Brain microvascular endothelial cell (primary cell): ENCODE measurements around the gene STK32B.

Source experiments
- DNase-seq: peaks from one replicate; pipeline ENCODE4 v3.0.0-alpha.2; 2020
- H3K27ac ChIP-seq: fragments of 250-450 bp; sonication (Bioruptor Pico); 2 replicates; pipeline ENCODE4 v1.5.1; 2020; ENCODE audit warnings: mild to moderate bottlenecking, moderate library complexity
- H3K27me3 ChIP-seq: fragments of 250-450 bp; sonication (Bioruptor Pico); replicated peaks from 2 replicates; pipeline ENCODE4 v1.5.1; 2020; ENCODE audit warnings: mild to moderate bottlenecking
- H3K36me3 ChIP-seq: fragments of 250-450 bp; sonication (Bioruptor Pico); replicated peaks from 2 replicates; pipeline ENCODE4 v1.5.1; 2020; ENCODE audit warnings: mild to moderate bottlenecking
- H3K4me3 ChIP-seq: 2 replicates; pipeline ENCODE4 v1.5.1; 2011; ENCODE audit warnings: low read depth, mild to moderate bottlenecking, control low read depth, low read length, moderate library complexity
- in situ Hi-C: cut with HindIII; loops from 2 replicates; pipeline ENCODE4 v1.10.0; 2017; ENCODE audit warnings: low sequenced_read_pairs, low pct_ligation_motif_present
- TF ChIP-seq, protein P1 (sequence below): IDR thresholded peaks from 2 replicates; pipeline ENCODE4 v1.5.1; 2011; ENCODE audit warnings: low read depth, mild to moderate bottlenecking, moderate library complexity, low read length, control low read depth, inconsistent platforms; ENCODE audit errors: missing control alignments

The STK32B gene

DNA sequence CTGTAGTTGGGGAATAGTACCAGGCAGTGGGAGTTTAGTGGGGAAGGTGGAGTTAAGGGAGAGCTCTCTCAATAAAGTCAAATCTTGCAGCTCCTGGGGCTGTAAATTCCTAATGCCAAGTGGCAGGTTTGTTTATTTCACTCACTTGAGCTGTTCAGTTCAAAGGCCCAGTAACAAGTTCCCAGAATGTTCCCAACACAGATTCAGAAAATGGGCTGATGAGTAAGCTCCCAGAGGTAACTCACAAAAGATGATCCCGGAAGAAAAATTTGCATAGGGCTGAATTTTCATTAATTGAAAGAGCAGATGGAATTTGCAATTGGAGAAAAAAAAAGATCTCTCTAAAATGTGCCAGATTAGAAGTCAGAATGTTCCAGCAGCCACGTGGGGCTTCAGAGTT is 370.9 kb downstream of the STK32B start:
- Histone ChIP-seq H3K27me3 (no peaks in the 10 kb centered on the region), H3K27ac (no peak overlapping the region), H3K4me3 (no peak overlapping the region), H3K36me3 (no peaks in the 10 kb centered on the region)
- no peak for DNase-seq
- TF ChIP-seq, protein P1, sequence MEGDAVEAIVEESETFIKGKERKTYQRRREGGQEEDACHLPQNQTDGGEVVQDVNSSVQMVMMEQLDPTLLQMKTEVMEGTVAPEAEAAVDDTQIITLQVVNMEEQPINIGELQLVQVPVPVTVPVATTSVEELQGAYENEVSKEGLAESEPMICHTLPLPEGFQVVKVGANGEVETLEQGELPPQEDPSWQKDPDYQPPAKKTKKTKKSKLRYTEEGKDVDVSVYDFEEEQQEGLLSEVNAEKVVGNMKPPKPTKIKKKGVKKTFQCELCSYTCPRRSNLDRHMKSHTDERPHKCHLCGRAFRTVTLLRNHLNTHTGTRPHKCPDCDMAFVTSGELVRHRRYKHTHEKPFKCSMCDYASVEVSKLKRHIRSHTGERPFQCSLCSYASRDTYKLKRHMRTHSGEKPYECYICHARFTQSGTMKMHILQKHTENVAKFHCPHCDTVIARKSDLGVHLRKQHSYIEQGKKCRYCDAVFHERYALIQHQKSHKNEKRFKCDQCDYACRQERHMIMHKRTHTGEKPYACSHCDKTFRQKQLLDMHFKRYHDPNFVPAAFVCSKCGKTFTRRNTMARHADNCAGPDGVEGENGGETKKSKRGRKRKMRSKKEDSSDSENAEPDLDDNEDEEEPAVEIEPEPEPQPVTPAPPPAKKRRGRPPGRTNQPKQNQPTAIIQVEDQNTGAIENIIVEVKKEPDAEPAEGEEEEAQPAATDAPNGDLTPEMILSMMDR: no peak
- in situ Hi-C loops: no loop called here

DNA sequence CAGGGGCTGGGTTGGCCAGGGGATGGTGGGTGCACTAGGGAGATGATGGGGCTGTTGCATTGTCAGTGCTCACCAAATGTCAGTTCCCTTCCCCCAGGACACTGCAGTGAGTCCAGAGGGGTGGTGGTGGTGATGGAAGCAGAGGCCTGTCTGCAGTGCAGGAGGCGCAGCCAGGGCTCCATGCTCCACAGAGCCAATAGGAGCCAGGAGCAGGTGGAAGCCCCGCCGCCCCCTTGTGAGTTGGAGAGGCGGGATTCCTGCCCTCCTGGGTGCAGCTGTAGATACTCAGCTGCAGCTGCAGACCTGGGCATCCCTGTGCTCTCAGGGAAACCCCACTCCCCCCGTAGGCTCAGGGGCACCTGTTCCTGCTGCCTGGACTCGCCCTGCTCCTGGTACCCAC is 372.4 kb downstream of the STK32B start:
- Histone ChIP-seq H3K27ac (no peak overlapping the region), H3K27me3 (no peaks in the 10 kb centered on the region), H3K36me3 (no peaks in the 10 kb centered on the region), H3K4me3 (no peak overlapping the region)
- no peak for DNase-seq
- in situ Hi-C loops: no loop called here
- TF ChIP-seq, protein P1: no peak

DNA sequence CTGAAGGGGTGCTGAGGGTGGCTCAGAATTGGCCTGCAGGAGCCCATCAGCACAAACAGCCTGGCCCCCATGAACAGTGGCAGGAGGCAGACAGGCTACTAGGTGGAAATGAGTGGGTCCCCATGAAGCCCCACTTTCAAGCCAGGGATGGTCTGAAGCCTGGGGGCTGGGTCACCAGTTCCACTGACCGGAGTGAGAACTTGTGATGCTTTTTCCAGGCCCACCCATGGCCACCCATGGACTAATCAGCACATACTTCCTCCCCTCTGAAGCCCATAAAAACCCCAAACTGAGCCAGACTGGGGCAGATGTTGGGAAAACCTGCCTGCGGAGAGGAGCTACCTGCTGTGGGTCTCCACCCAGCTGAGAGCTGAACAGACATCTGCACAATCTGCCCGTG is 372.9 kb downstream of the STK32B start:
- in situ Hi-C loops: no loop called here
- H3K36me3 ChIP-seq: no peaks in the 10 kb centered on the region
- TF ChIP-seq, protein P1: no peak
- H3K27ac ChIP-seq: no peak overlapping the region
- H3K27me3 ChIP-seq: no peaks in the 10 kb centered on the region
- DNase-seq: no peak
- H3K4me3 ChIP-seq: no peak overlapping the region

- DNase-seq: no peak
- TF ChIP-seq, protein P1: no peak
- Histone ChIP-seq H3K27me3 (no peaks in the 10 kb centered on the region), H3K27ac (no peak overlapping the region), H3K4me3 (no peak overlapping the region), H3K36me3 (no peaks in the 10 kb centered on the region)
- in situ Hi-C loops: no loop called here
Observed at GRCh38 chr4:5424901-5425300, 373.6 kb downstream of the STK32B start.

- H3K36me3 ChIP-seq: no peaks in the 10 kb centered on the region
- in situ Hi-C loops: no loop called here
- H3K27ac ChIP-seq: no peak overlapping the region
- H3K27me3 ChIP-seq: no peaks in the 10 kb centered on the region
- TF ChIP-seq, protein P1: no peak
- no peak overlapping the region for H3K4me3 ChIP-seq
- no peak for DNase-seq
Observed at GRCh38 chr4:5429747-5430146, 378.5 kb downstream of the STK32B start.

GRCh38 chr4:5433196-5433595 is 381.9 kb downstream of the STK32B start:
- Histone ChIP-seq H3K27me3 (no peaks in the 10 kb centered on the region), H3K36me3 (no peaks in the 10 kb centered on the region), H3K4me3 (no peak overlapping the region), H3K27ac (no peak overlapping the region)
- no peak for DNase-seq
- in situ Hi-C loops: no loop called here
- TF ChIP-seq, protein P1: no peak
